H1 (cell line): Measurements from ENCODE around the gene L3MBTL3. TPM values are rescaled to one million over a fixed set of nuclear protein-coding genes. Genes with fewer than 3 reads are reported as not detected.

Source experiments
- CTCF ChIA-PET: fragments of 300-600 bp; sonication (Branson Sonifier 250); formaldehyde crosslinking; loops from one replicate; lab custom pipeline; 2021; ENCODE audit not compliant: partially characterized antibody; lab: Charles Lee
- POLR2A ChIA-PET: fragments of 300-600 bp; sonication (Branson Sonifier 250); formaldehyde crosslinking; loops from one replicate; lab custom pipeline; 2021; ENCODE audit warnings: inconsistent platforms; ENCODE audit not compliant: partially characterized antibody; lab: Charles Lee
- DNase-seq, 2 experiments: peaks; one replicate each; pipeline versions ENCODE4 v3.0.0 to v3.0.0-alpha.2; 2010 to 2022; ENCODE audit warnings: low spot score in 2 of 2, low read depth in 1 of 2, mixed read lengths in 1 of 2
- FAIRE-seq: peaks from 2 replicates; lab custom pipeline; 2011; peaks lifted over from hg19 to GRCh38; lab: Jason Lieb, UNC
- H2AFZ ChIP-seq: 2 replicates; pipeline ENCODE4 v1.8.1; 2012; ENCODE audit warnings: low read length, inconsistent platforms
- H2AK5ac ChIP-seq: 2 replicates; pipeline ENCODE4 v1.6.1; 2013; ENCODE audit warnings: low read depth, low read length
- H2BK120ac ChIP-seq: replicated peaks from 2 replicates; pipeline ENCODE3; 2013; ENCODE audit warnings: low read depth, low read length, inconsistent platforms
- H2BK12ac ChIP-seq: 2 replicates; pipeline ENCODE4 v1.6.1; 2013; ENCODE audit warnings: low read depth, low read length
- H2BK15ac ChIP-seq: 2 replicates; pipeline ENCODE4 v1.6.1; 2013; ENCODE audit warnings: low read length
- H2BK20ac ChIP-seq: 2 replicates; pipeline ENCODE4 v1.6.1; 2013; ENCODE audit warnings: low read length
- H2BK5ac ChIP-seq: 2 replicates; pipeline ENCODE4 v1.6.1; 2013; ENCODE audit warnings: low read depth, low read length
- H3K14ac ChIP-seq: 2 replicates; pipeline ENCODE4 v1.6.1; 2013; ENCODE audit warnings: inconsistent platforms; ENCODE audit not compliant: insufficient read length
- H3K18ac ChIP-seq: 2 replicates; pipeline ENCODE4 v1.6.1; 2013; ENCODE audit warnings: low read length; ENCODE audit errors: extremely low read depth
- H3K23ac ChIP-seq: 2 replicates; pipeline ENCODE4 v1.6.1; 2013; ENCODE audit warnings: inconsistent platforms; ENCODE audit not compliant: insufficient read length
- H3K23me2 ChIP-seq: 2 replicates; pipeline ENCODE4 v1.6.1; 2013; ENCODE audit warnings: low read depth, low read length
- H3K27ac ChIP-seq: 2 replicates; pipeline ENCODE4 v1.6.1; 2011; ENCODE audit warnings: low read depth, low read length, inconsistent platforms
- H3K27me3 ChIP-seq, 4 experiments: replicated peaks in 1 of 4; 1 replicate in 1 of 4; 2 replicates in 3 of 4; pipeline versions ENCODE4 v1.6.1 to v1.8.1; 2011 to 2013; ENCODE audit warnings: low read length in 3 of 4, mild to moderate bottlenecking in 3 of 4, inconsistent platforms in 2 of 4, mixed read lengths in 2 of 4, moderate library complexity in 1 of 4; ENCODE audit not compliant: control insufficient read depth in 3 of 4, insufficient read depth in 3 of 4; ENCODE audit errors: extremely low read depth in 1 of 4
- H3K36me3 ChIP-seq, 4 experiments: 2 replicates each; pipeline versions ENCODE4 v1.6.1 to v1.8.1; 2011 to 2013; ENCODE audit warnings: mild to moderate bottlenecking in 4 of 4, low read length in 3 of 4, moderate library complexity in 2 of 4, control low read depth in 1 of 4, inconsistent platforms in 1 of 4; ENCODE audit not compliant: insufficient read depth in 4 of 4, control insufficient read depth in 2 of 4
- H3K4ac ChIP-seq: replicated peaks from 2 replicates; pipeline ENCODE3; 2013; ENCODE audit warnings: low read length, low read depth, mixed read lengths, inconsistent platforms; ENCODE audit not compliant: insufficient read length
- H3K4me1 ChIP-seq, 4 experiments: replicated peaks in 1 of 4; 1 replicate in 1 of 4; 2 replicates in 3 of 4; pipeline versions ENCODE4 v1.6.1 to v1.8.1; 2011 to 2013; ENCODE audit warnings: low read length in 3 of 4, inconsistent platforms in 2 of 4, mixed read lengths in 1 of 4; ENCODE audit not compliant: insufficient read depth in 4 of 4, control insufficient read depth in 3 of 4
- H3K4me2 ChIP-seq, 2 experiments: 2 replicates each; pipeline versions ENCODE4 v1.6.1 to v1.8.1; 2011 to 2013; ENCODE audit warnings: low read depth in 2 of 2, low read length in 2 of 2, control low read depth in 1 of 2, inconsistent platforms in 1 of 2, mild to moderate bottlenecking in 1 of 2; ENCODE audit not compliant: insufficient read depth in 1 of 2
- H3K4me3 ChIP-seq, 4 experiments: fragments of 200-600, 300-600 bp in 1 of 4; sonication (generic), shearing (Covaris generic), sonication (Bioruptor Twin) in 1 of 4; 2 replicates each; pipeline versions ENCODE4 v1.5.1 to v1.8.1; 2011 to 2016; ENCODE audit warnings: low read length in 4 of 4, low read depth in 3 of 4, control low read depth in 2 of 4, inconsistent platforms in 2 of 4, mild to moderate bottlenecking in 2 of 4, mixed read lengths in 1 of 4, moderate library complexity in 1 of 4; ENCODE audit not compliant: insufficient read depth in 2 of 4; ENCODE audit errors: extremely low read depth in 1 of 4
- H3K56ac ChIP-seq: replicated peaks from 2 replicates; pipeline ENCODE3; 2013; ENCODE audit warnings: low read depth, mild to moderate bottlenecking, mixed read lengths, low read length, inconsistent platforms; ENCODE audit not compliant: insufficient read length
- H3K79me1 ChIP-seq: 2 replicates; pipeline ENCODE4 v1.6.1; 2013; ENCODE audit warnings: low read depth, low read length, control low read depth
- H3K79me2 ChIP-seq, 2 experiments: 2 replicates each; pipeline versions ENCODE4 v1.6.1 to v1.8.1; 2012 to 2013; ENCODE audit warnings: low read length in 2 of 2, mild to moderate bottlenecking in 2 of 2, inconsistent platforms in 1 of 2; ENCODE audit not compliant: insufficient read depth in 2 of 2, control insufficient read depth in 1 of 2
- H3K9ac ChIP-seq, 4 experiments: replicated peaks in 1 of 4; 1 replicate in 1 of 4; 2 replicates in 3 of 4; pipeline versions ENCODE4 v1.6.1 to v1.8.1; 2011 to 2013; ENCODE audit warnings: low read depth in 3 of 4, low read length in 3 of 4, control low read depth in 2 of 4, mild to moderate bottlenecking in 2 of 4, moderate library complexity in 2 of 4, inconsistent platforms in 1 of 4; ENCODE audit errors: extremely low read depth in 1 of 4
- H3K9me3 ChIP-seq, 2 experiments: 2 replicates each; pipeline versions ENCODE4 v1.6.1 to v1.8.1; 2012 to 2013; ENCODE audit warnings: mild to moderate bottlenecking in 2 of 2, moderate library complexity in 2 of 2, control low read depth in 1 of 2, inconsistent platforms in 1 of 2, low read depth in 1 of 2, low read length in 1 of 2, mixed read lengths in 1 of 2; ENCODE audit not compliant: insufficient read depth in 2 of 2
- H4K20me1 ChIP-seq, 2 experiments: replicated peaks in 1 of 2; 2 replicates each; pipeline versions ENCODE3 to v1.8.1; 2011 to 2013; ENCODE audit warnings: inconsistent platforms in 2 of 2, low read length in 2 of 2, mild to moderate bottlenecking in 1 of 2; ENCODE audit not compliant: insufficient read depth in 2 of 2, control insufficient read depth in 1 of 2
- H4K5ac ChIP-seq: 2 replicates; pipeline ENCODE4 v1.6.1; 2013; ENCODE audit warnings: low read length, low read depth, mixed read lengths, inconsistent platforms; ENCODE audit not compliant: insufficient read length
- H4K8ac ChIP-seq: 2 replicates; pipeline ENCODE4 v1.8.0; 2013; ENCODE audit warnings: mild to moderate bottlenecking, moderate library complexity, low read length, inconsistent platforms; ENCODE audit not compliant: insufficient read depth; ENCODE audit errors: extremely low read depth
- H4K91ac ChIP-seq: replicated peaks from 2 replicates; pipeline ENCODE3; 2013; ENCODE audit warnings: low read length, mixed read lengths, inconsistent platforms; ENCODE audit not compliant: insufficient read length
- BRCA1 ChIP-seq: IDR thresholded peaks from 2 replicates; pipeline ENCODE4 v1.6.1; 2012; ENCODE audit warnings: low read depth, low read length, improper control_type of control experiment
- CREB1 ChIP-seq: IDR thresholded peaks from 2 replicates; pipeline ENCODE4 v1.6.1; 2012; ENCODE audit warnings: inconsistent platforms
- CTCF ChIP-seq, 3 experiments: IDR thresholded peaks; 1 replicate in 2 of 3; 2 replicates in 1 of 3; pipeline versions ENCODE4 v1.5.1 to v1.6.1; 2011; ENCODE audit warnings: low read length in 3 of 3, mild to moderate bottlenecking in 3 of 3, inconsistent platforms in 2 of 3, low read depth in 1 of 3, moderate library complexity in 1 of 3; ENCODE audit not compliant: insufficient read depth in 1 of 3; ENCODE audit errors: control extremely low read depth in 1 of 3
- FOSL1 ChIP-seq: IDR thresholded peaks from 2 replicates; pipeline ENCODE4 v1.6.1; 2011; ENCODE audit warnings: mild to moderate bottlenecking, low read depth, low read length, moderate library complexity; ENCODE audit not compliant: insufficient read depth
- JUN ChIP-seq: IDR thresholded peaks from 2 replicates; pipeline ENCODE4 v1.6.1; 2011; ENCODE audit warnings: low read depth, mild to moderate bottlenecking, improper control_type of control experiment, low read length
- RXRA ChIP-seq: IDR thresholded peaks from 2 replicates; pipeline ENCODE4 v1.6.1; 2011; ENCODE audit warnings: low read depth, mild to moderate bottlenecking, low read length, moderate library complexity; ENCODE audit not compliant: insufficient read depth
- SAP30 ChIP-seq: fragments of 300-600 bp; sonication (generic); IDR thresholded peaks from 2 replicates; pipeline ENCODE4 v1.7.1; 2012; ENCODE audit warnings: low read length, moderate library complexity, mild to moderate bottlenecking, inconsistent platforms; ENCODE audit not compliant: insufficient read depth, insufficient replicate concordance
- SIN3A ChIP-seq, 2 experiments: IDR thresholded peaks in 1 of 2; conservative IDR thresholded peaks in 1 of 2; 2 replicates each; pipeline ENCODE4 v1.6.1; 2011 to 2012; ENCODE audit warnings: low read length in 2 of 2, improper control_type of control experiment in 1 of 2, low read depth in 1 of 2, mild to moderate bottlenecking in 1 of 2
- SIRT6 ChIP-seq: IDR thresholded peaks from one replicate; pipeline ENCODE4 v1.7.1; 2012; ENCODE audit warnings: low read length, inconsistent platforms
- SIX5 ChIP-seq: IDR thresholded peaks from 2 replicates; pipeline ENCODE4 v1.6.1; 2011; ENCODE audit warnings: mild to moderate bottlenecking, low read depth, low read length
- SUZ12 ChIP-seq: fragments of 200-600 bp; sonication (generic); IDR thresholded peaks from 2 replicates; pipeline ENCODE4 v1.6.1; 2012; ENCODE audit warnings: mild to moderate bottlenecking, inconsistent platforms, low read length, moderate library complexity, mixed read lengths
- TEAD4 ChIP-seq: IDR thresholded peaks from 2 replicates; pipeline ENCODE4 v1.6.1; 2012; ENCODE audit warnings: low read depth, low read length, inconsistent platforms, mixed read lengths
- WGBS, 2 experiments: shearing (Covaris generic) in 1 of 2; methylation state at CpG; one replicate each; pipeline versions ENCODE4 v1.1.6 to v1.1.7; 2013 to 2015; ENCODE audit warnings: low lambda C conversion rate in 2 of 2, mixed read lengths in 2 of 2, inconsistent platforms in 1 of 2, low coverage in 1 of 2, missing lambda C conversion rate in 1 of 2; ENCODE audit not compliant: insufficient replicate concordance in 2 of 2, insufficient coverage in 1 of 2, insufficient read length in 1 of 2; ENCODE audit errors: extremely low coverage in 1 of 2, missing lambda C conversion rate in 1 of 2; 5-methylcytosine and 5-hydroxymethylcytosine counted together
- polyA plus RNA-seq, 7 experiments: library from polyadenylated mRNA; depleted of rRNA in 3 of 7; stranded (reverse) in 5 of 7; unstranded in 2 of 7; fragments of >200 nt in 5 of 7; fragments of 200-250 nt in 2 of 7; gene quantifications; 1 replicate in 5 of 7; 2 replicates in 1 of 7; 4 replicates in 1 of 7; pipeline versions ENCODE4 v1.2.1 to v1.2.3, GENCODE V29; 2011 to 2013; ENCODE audit warnings: missing spikeins in 2 of 7, mixed read lengths in 2 of 7
- total RNA-seq: library from RNA; stranded (reverse); fragmentation: NEBNext Ultra II Directional; extraction: Animal tissue kit (Norgen Biotek cat#: 25700); gene quantifications from 2 replicates; pipeline ENCODE4 v1.2.1, GENCODE V29; 2021

The L3MBTL3 gene
- total and polyA plus RNA-seq, 2 of the 8 experiments (the other 6 are each of a cell fraction or from before 2014, with no cell fraction given): 3.9 to 17.2 TPM

GRCh38 chr6:130122243-130122642 is 103.9 kb downstream of the L3MBTL3 start:
- Histone ChIP-seq H3K4ac (no peak overlapping the region), H2BK120ac (no peak overlapping the region), H2BK5ac (no peak overlapping the region), H3K23me2 (no peaks in the 10 kb centered on the region), H3K27me3 (no peaks in the 10 kb centered on the region), H3K9me3 (no peaks in the 10 kb centered on the region), H3K9ac (no peak overlapping the region), H3K23ac (no peak overlapping the region), H2AFZ (no peak overlapping the region), H2BK12ac (no peak overlapping the region), H3K4me3 (no peak overlapping the region), H3K36me3 (no peaks in the 10 kb centered on the region), H2BK15ac (no peak overlapping the region), H4K20me1 (no peaks in the 10 kb centered on the region), H4K91ac (no peak overlapping the region), H2BK20ac (no peak overlapping the region), H4K8ac (no peak overlapping the region), H3K56ac (no peak overlapping the region), H2AK5ac (no peak overlapping the region), H3K4me2 (no peak overlapping the region), H4K5ac (no peak overlapping the region), H3K18ac (no peak overlapping the region), H3K79me1 (no peaks in the 10 kb centered on the region), H3K4me1 (0 out of 7 replicates have a peak, but pooled peaks cover 0 to 2% (median 0%) of the 10 kb centered on the region in 4 experiments), H3K79me2 (no peaks in the 10 kb centered on the region), H3K27ac (no peak overlapping the region), H3K14ac (no peak overlapping the region)
- 97% methylated on average over 2 of the region's 2 CpGs; no CpG with 5 or more reads in 1 of the 2 experiments for WGBS, 2 experiments
- FAIRE-seq (no peak), DNase-seq (no peak)
- CTCF ChIA-PET: interaction anchor here (0.6 kb wide), 1 partner anchor 576 kb away, joined by 3 read pairs; no protein-coding TSS in a partner anchor
- POLR2A ChIA-PET: no interaction called here
- TF ChIP-seq JUN (no peak), SIX5 (no peak), SIN3A (conservative IDR thresholded peaks at IDR 0.05 in 1 of 2, IDR thresholded peaks at IDR 0.05 in 1 of 2; ENCODE audit: low read depth in 1 of 2, low read length in 2 of 2) (no peak), CTCF (IDR thresholded peaks at IDR 0.05; ENCODE audit: control extremely low read depth in 1 of 3, insufficient read depth in 1 of 3, low read depth in 1 of 3, low read length in 3 of 3) (no peak), SUZ12 (no peak), CREB1 (no peak), BRCA1 (no peak), RXRA (no peak), SAP30 (no peak), TEAD4 (no peak), FOSL1 (no peak), SIRT6 (no peak)
